Breast epithelium (tissue), 4 donors: ENCODE measurements around the gene MRPL16. TPM values are rescaled to one million over a fixed set of nuclear protein-coding genes. Genes with fewer than 3 reads are reported as not detected.
"Not testable (repeated sequence)": the region's sequence is repeated elsewhere in the genome, so short reads cannot be mapped to it uniquely, and the experiment has no call there.

Experiments
- DNase-seq, 2 donors: peaks; one replicate each; pipeline ENCODE4 v3.0.0-alpha.2; 2019; ENCODE audit warnings: low spot score in 2 of 2
- H3K27ac ChIP-seq, 2 donors: fragments of 200-600 bp; sonication (generic) in 1 of 2; one replicate each; pipeline ENCODE4 v1.5.1; 2016 to 2019; ENCODE audit warnings: mild to moderate bottlenecking in 1 of 2
- H3K27me3 ChIP-seq, 2 donors: fragments of 200-600 bp; sonication (generic) in 1 of 2; one replicate each; pipeline versions ENCODE4 v1.5.1 to v1.6.0; 2017 to 2019; ENCODE audit warnings: control low read depth in 1 of 2, mild to moderate bottlenecking in 1 of 2
- H3K36me3 ChIP-seq: fragments of 200-600 bp; one replicate; pipeline ENCODE4 v1.5.1; 2019
- H3K4me1 ChIP-seq, 2 donors: fragments of 200-600 bp; sonication (generic); one replicate each; pipeline ENCODE4 v1.5.1; 2016 to 2019; ENCODE audit warnings: control low read depth in 1 of 2
- H3K4me3 ChIP-seq, 3 donors: fragments of 200-600 bp; sonication (generic); 1 replicate in 2 of 3; 2 replicates in 1 of 3; pipeline ENCODE4 v1.5.1; 2016 to 2019; ENCODE audit warnings: mild to moderate bottlenecking in 3 of 3, moderate library complexity in 2 of 3
- H3K9me3 ChIP-seq, 2 donors: fragments of 200-600 bp; sonication (generic) in 1 of 2; one replicate each; pipeline ENCODE4 v1.5.1; 2016 to 2019; ENCODE audit warnings: control low read depth in 1 of 2
- POLR2A ChIP-seq: fragments of 450-650 bp; IDR thresholded peaks from one replicate; pipeline ENCODE4 v1.6.1; 2016; ENCODE audit warnings: antibody characterized with exemption, mild to moderate bottlenecking, moderate library complexity
- POLR2AphosphoS5 ChIP-seq, 3 donors: sonication (generic); formaldehyde crosslinking; IDR thresholded peaks; one replicate each; pipeline ENCODE4 v1.6.1; 2017; ENCODE audit warnings: antibody characterized with exemption in 3 of 3
- intact Hi-C: fragments of 100-400 bp; cut with DNase I; formaldehyde crosslinking; loops from one replicate; pipeline ENCODE4 v1.15.1; 2023; ENCODE audit warnings: low total_unique reads
- total RNA-seq, 3 donors: library from RNA; depleted of rRNA; stranded (reverse); fragments of >200 nt; gene quantifications; one replicate each; pipeline ENCODE4 v1.1.0, GENCODE V29; 2016
- TF ChIP-seq, protein P1 (sequence below), 3 donors: fragments of 450-650 bp; IDR thresholded peaks; one replicate each; pipeline ENCODE4 v1.5.1; 2016 to 2017; ENCODE audit warnings: antibody characterized with exemption in 3 of 3, mild to moderate bottlenecking in 3 of 3, moderate library complexity in 3 of 3

MRPL16 gene
- total RNA-seq, 3 donors from 2014 or later = 36.3 to 41.4 (median 37.4) TPM

DNA sequence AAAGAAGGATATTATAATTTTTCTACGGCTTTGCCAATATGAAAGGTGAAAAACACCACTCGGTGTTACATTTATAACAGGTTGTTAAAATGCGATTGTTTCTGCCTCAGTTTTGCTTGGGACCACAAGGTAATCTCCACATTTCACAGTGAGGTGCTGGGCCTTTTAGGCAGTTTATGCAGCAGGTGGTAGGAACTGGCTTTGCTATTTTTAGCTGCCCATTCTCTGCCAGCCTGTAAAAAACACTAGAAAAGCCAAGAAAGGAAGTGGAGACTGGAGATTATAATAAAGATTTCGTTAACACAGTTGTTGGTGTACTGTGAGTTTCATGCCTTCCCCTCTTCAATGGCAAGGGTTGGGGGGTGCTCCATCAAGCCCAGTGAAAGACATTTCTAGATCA lies 8.0 kb upstream of the MRPL16 start:
- TF ChIP-seq POLR2A (no peak), POLR2AphosphoS5 (IDR thresholded peaks at IDR 0.05) (no peak)
- TF ChIP-seq, protein P1, sequence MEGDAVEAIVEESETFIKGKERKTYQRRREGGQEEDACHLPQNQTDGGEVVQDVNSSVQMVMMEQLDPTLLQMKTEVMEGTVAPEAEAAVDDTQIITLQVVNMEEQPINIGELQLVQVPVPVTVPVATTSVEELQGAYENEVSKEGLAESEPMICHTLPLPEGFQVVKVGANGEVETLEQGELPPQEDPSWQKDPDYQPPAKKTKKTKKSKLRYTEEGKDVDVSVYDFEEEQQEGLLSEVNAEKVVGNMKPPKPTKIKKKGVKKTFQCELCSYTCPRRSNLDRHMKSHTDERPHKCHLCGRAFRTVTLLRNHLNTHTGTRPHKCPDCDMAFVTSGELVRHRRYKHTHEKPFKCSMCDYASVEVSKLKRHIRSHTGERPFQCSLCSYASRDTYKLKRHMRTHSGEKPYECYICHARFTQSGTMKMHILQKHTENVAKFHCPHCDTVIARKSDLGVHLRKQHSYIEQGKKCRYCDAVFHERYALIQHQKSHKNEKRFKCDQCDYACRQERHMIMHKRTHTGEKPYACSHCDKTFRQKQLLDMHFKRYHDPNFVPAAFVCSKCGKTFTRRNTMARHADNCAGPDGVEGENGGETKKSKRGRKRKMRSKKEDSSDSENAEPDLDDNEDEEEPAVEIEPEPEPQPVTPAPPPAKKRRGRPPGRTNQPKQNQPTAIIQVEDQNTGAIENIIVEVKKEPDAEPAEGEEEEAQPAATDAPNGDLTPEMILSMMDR (IDR thresholded peaks at IDR 0.05) = no peak
- intact Hi-C loops = no loop called here
- no peak for DNase-seq
- Histone ChIP-seq H3K27me3 (no peaks in the 10 kb centered on the region), H3K27ac (no peak overlapping the region), H3K4me1 (no peaks in the 10 kb centered on the region), H3K36me3 (no peaks in the 10 kb centered on the region), H3K4me3 (no peak overlapping the region), H3K9me3 (no peaks in the 10 kb centered on the region)

DNA sequence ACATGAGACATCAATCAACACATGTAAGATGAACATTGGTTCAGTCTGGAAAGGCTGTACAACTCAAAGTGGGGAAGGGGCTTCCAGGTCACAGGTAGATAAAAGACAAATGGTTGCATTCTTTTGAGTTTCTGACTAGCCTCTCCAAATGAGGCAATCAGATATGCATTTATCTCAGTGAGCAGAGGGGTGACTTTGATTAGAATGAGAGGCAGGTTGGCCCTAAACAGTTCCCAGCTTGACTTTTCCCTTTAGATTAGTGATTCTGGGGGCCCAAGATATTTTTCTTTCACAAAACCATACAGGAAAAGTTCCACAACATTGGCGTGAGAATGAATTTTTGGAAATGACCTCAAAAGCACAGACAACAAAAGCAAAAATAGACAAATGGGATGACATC lies 5.9 kb upstream of the MRPL16 start:
- H3K36me3 ChIP-seq, H3K27ac ChIP-seq, H3K9me3 ChIP-seq, DNase-seq, H3K4me1 ChIP-seq, H3K4me3 ChIP-seq, intact Hi-C loops, H3K27me3 ChIP-seq: not testable (repeated sequence)

DNA sequence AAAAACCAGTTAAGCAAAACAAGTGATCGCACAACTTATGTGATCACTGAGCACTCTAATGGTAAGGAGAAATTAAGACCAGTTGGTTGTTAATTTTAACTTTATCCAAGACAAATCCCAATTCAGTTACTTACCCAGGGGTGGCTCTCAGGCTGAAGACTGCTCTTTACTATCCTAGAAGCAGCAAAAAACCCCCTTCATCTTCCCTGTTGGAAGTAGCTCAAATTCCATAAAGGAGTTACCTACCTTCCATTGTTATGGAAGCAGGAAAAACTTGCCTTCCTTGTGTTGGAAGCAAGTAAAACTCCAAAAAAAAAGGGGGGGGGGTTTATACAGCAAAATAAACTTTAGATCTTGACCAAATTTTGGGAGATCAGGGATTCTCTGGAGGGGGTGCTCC lies 5.2 kb upstream of the MRPL16 start:
- no peak overlapping the region for H3K27ac ChIP-seq
- H3K4me1 ChIP-seq = no peaks in the 10 kb centered on the region
- no peak overlapping the region for H3K4me3 ChIP-seq
- TF ChIP-seq, protein P1 (IDR thresholded peaks at IDR 0.05) = no peak
- TF ChIP-seq POLR2A (no peak), POLR2AphosphoS5 (IDR thresholded peaks at IDR 0.05) (no peak)
- no peaks in the 10 kb centered on the region for H3K36me3 ChIP-seq
- DNase-seq = no peak
- intact Hi-C loops = no loop called here
- no peaks in the 10 kb centered on the region for H3K27me3 ChIP-seq
- no peaks in the 10 kb centered on the region for H3K9me3 ChIP-seq

DNA sequence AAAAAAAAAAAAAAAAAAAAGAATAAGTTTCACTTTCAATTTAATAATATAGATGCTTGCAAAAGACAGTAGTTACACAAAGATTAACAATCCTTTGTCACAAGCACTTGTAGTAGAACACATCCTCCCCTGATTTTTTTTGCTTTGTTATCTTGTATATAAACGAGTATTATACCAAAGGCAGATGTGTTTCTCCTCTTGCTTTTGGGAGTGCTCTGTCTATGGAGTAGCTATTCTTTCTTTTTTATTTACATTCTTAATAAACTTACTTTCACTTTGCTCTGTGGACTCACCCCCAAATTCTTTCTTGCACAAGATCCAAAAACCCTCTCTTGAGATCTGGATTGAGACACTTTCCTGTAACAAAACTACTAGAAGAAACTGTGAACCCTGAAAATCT lies 3.4 kb upstream of the MRPL16 start:
- Histone ChIP-seq H3K27me3 (no peaks in the 10 kb centered on the region), H3K4me3 (no peak overlapping the region), H3K27ac (no peak overlapping the region), H3K4me1 (no peaks in the 10 kb centered on the region), H3K9me3 (no peaks in the 10 kb centered on the region), H3K36me3 (no peaks in the 10 kb centered on the region)
- intact Hi-C loops = no loop called here
- no peak for TF ChIP-seq POLR2AphosphoS5 (IDR thresholded peaks at IDR 0.05)
- TF ChIP-seq, protein P1 (IDR thresholded peaks at IDR 0.05) = no peak
- no peak for TF ChIP-seq POLR2A
- no peak for DNase-seq

DNA sequence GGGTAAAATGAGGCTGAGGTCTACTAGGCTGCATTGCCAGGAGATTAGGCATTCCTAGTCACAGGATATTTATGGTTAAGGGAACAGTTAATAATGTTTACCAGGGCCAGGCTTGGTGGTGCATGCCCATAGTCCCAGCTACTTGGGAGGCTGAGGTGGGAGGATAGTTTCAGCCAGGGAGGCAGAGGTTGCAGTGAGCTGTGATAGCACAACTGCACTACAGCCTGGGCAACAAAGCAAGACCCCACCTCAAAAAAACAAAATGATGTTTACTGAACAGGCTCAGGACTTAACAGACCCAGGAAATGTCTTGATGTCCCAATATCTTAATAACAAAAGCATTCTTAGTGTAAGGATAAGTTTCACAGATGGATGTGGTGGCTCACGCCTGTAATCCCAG lies 2.8 kb upstream of the MRPL16 start:
- no peaks in the 10 kb centered on the region for H3K36me3 ChIP-seq
- no peak overlapping the region for H3K27ac ChIP-seq
- H3K4me3 ChIP-seq = no peak overlapping the region
- no peaks in the 10 kb centered on the region for H3K4me1 ChIP-seq
- H3K9me3 ChIP-seq = no peaks in the 10 kb centered on the region
- intact Hi-C loops = no loop called here
- DNase-seq = no peak
- no peaks in the 10 kb centered on the region for H3K27me3 ChIP-seq
- TF ChIP-seq POLR2A (no peak), POLR2AphosphoS5 (IDR thresholded peaks at IDR 0.05) (no peak)
- TF ChIP-seq, protein P1 (IDR thresholded peaks at IDR 0.05) = no peak

DNA sequence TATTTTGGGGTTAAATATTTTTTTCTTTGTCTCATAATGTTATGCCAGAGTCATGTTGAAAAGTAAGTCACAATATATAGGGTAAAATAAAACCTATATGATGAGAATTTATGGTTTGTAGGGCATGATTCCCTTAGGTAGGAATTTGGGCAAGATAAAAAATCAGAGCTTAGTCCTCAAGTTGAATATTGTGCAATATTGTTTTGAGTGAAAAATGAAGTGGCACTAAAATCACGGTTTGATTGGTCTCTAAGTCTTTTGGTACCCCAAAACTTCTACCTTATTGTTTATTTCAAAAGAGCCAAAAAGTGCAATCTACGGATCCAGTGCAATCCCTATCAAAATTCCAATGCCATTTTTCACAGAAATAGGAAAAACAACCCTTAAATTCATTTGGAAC lies 1.6 kb upstream of the MRPL16 start:
- Histone ChIP-seq H3K4me3 (no peak overlapping the region), H3K36me3 (no peaks in the 10 kb centered on the region), H3K4me1 (no peaks in the 10 kb centered on the region), H3K27me3 (no peaks in the 10 kb centered on the region), H3K27ac (no peak overlapping the region), H3K9me3 (no peaks in the 10 kb centered on the region)
- TF ChIP-seq, protein P1 (IDR thresholded peaks at IDR 0.05) = no peak
- TF ChIP-seq POLR2AphosphoS5 (IDR thresholded peaks at IDR 0.05) (no peak), POLR2A (no peak)
- DNase-seq = no peak
- intact Hi-C loops = no loop called here
